Suppressor macrophage (primary cell): ENCODE results near the gene NOTCH2.

Experiments used
- DNase-seq, 4 experiments: peaks; one replicate each; pipeline ENCODE4 v3.0.0-alpha.2; 2020 to 2022

NOTCH2 gene

DNA sequence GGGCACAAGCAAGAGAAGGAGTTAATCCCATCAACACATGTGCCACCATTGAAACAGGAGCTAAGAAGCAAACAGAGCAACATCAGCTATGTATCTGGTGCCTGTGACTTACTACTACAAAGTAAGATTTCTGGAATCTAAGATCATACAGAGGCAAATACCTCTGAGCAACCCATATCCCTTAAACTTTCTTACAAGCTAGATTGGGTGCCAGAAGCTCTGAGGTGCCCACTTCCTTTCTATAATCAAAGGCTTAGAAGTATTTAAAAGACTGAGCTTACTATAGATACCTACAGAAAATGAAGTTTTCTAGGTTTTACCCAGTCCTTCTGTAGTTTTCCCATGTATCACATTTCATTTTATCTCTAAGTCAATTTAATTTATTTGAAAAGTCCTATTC is 128.8 kb downstream of the NOTCH2 start:
- DNase-seq, result no peak

GRCh38 chr1:119937198-119937597 is 132.3 kb downstream of the NOTCH2 start:
- no peak for DNase-seq

- DNase-seq, result no peak
These were observed 133.5 kb downstream of the NOTCH2 start for GRCh38 chr1:119935915-119936314.

DNA sequence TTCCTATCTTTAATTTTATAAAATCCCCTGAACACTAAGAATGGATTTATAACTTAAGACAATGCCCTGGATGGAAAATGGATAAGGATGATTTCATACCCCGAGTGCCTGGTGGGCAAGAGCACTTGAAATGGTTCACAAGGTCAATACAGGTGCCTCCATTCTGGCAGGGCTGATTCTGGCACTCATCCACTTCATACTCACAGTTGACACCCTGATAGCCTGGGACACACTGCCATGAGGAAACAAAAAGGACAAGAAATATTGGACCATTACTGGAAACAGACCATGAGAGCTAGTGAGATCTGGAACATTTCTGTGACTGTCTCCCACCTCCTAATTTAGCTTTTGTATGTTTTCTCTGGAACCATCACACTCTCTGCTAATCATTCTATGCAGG is 134.1 kb downstream of the NOTCH2 start:
- DNase-seq, result no peak

DNA sequence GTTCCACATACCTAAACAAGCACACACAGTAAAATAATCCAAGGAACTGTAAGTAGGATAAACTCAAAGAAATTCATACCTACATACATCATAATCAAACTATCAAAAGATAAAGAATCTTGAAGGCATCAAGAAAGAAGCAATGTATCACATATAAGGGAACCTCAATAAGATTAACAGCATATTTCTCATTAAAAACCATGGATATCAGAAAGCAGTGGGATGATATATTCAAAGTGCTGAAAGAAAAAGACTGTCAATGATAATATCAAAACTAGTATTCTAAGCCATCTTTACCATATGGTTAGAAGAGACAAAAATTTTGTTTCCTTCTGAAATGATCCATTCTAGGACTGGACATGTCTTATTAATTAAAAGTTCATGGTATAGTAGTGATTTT is 136.1 kb downstream of the NOTCH2 start:
- no peak for DNase-seq

GRCh38 chr1:119929643-119930315 is 139.7 kb downstream of the NOTCH2 start:
- no peak for DNase-seq

DNA sequence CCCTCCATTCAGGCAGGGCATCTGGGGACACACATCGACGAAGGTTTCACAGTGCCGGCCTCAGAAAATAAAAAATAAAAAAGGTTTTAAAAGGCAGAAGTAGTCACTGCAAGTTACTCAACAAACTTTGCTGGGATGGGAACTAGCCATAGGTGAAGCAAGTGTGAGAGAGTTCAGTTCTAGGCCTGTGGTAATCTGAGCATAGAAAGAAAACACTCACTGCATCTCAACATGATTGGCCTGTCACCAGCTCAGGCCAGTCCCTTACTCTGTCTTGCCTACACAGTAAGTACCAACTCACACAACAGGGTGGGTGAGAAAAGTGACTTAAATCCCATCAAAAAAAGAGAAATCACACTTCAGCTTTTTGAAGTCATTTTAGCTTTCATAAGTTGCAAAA is 142.9 kb downstream of the NOTCH2 start:
- DNase-seq, result no peak

GRCh38 chr1:119924948-119925898 is 144.2 kb downstream of the NOTCH2 start:
- no peak for DNase-seq

DNA sequence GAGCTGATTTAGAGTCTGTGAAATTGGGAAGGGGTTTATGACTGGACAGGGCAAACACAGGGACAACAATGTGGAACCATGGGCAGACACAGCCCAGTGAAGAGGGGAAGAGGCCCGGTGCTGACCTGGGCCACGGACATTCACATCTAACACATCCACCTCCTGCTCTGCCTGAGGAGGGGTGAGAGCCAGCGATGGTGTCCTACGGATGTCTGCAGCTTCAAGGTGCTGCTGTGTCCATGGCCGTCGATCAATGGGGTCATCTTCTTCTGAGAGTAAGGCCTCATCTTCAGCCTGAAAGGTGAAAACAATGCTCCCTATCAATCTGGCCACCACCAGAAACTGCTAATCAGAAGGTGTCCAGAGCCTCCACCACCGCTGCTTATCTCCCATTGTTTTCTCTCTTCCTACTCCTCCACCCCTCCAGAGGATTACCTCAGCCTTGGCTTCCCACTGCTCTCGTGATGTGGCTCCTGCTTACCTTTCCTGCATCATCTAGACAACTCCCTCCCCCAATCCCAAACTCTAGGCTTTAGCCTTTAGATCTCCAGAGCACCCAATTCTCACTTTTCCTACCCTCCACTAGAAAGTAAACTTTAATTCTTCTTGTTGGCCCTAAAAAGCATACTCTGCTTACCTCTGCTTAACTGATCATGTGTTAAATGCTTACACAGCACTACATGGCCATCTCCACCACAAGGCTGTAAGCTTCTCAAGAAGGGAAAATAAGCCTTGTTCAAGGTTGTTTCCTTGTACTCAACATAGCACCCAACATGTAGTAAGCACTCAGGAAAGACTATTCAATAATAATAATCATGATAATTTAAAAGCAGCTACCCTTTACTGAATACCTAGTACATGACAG is 149.1 kb downstream of the NOTCH2 start:
- no peak for DNase-seq

DNA sequence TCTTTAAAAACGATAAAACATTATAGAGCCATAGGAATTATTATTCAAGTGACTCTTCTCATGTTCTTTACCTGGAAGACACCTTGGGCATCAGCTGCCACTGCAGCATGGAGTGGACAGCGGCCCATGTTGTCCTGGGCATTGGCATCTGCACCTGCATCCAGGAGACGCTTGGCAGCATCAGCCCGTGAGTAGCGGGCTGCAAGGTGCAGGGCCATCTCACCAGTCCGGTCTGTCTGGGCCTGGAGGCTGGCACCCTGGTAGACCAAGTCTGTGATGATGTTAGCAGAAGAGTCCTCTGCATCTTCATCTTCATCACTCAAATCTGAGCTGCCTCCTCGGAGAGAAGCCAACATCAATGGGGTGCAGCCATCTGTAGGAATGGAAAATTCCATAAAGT is 150.2 kb downstream of the NOTCH2 start:
- no peak for DNase-seq

DNA sequence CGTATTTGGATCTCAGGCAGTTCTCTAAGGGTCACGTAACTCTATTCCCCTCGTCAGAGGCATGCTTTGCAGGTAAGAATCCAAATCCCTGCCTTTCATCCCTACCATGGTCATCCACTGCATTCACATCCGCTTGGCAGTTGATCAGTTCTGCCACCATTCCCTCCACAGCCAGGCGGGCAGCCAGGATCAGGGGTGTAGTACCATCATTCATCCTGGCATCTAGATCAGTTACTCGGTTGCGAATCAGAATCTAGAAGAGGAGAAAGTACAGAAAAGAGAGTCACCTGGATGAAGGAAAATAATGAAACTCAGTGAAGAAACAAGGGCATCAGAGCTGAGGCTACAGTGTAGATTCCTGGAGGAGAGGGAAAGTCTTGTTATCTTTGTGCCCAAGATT is 151.2 kb downstream of the NOTCH2 start:
- DNase-seq, result no peak

GRCh38 chr1:119917304-119918055 is 152.0 kb downstream of the NOTCH2 start:
- no peak for DNase-seq

- no peak for DNase-seq
These were observed 153.9 kb downstream of the NOTCH2 start for GRCh38 chr1:119915517-119915916.

DNA sequence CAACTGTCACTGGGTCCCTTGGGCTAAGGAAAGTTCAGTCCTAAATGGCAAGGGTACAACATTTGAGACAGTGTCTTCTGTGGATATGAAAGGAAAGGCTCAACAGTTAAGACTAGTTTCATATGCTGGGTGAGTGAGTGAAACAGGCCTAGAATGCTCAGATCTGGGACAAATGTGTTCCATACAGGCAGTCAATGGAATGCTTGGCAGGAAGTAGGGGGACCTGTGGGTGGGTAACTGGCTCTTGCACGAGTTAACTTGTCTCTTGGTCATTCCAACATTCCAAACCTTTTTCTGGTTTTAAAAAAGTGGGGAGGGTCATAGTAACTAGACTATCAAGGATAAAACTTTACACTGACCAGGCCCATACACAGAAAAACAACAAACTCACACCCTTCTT is 155.4 kb downstream of the NOTCH2 start:
- DNase-seq, result no peak

DNA sequence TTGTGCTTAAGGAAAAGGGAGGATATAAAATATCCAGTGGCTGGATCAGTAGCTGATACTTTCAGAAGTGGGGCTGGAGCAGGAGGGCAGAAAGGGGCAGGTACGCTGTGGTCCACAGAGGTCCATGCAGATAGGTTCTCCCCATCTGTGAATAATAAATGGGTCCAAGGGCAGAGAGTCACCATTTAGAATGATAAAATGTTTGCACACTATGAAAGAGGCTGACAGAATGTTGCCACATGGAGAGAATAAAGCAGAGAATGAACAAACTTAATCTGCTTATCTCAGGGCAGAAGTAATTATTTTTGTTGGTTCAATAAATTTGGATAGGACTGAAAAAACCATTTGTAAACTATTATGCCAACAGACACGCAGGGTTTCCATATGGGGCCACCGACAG is 156.5 kb downstream of the NOTCH2 start:
- DNase-seq, result no peak

- no peak for DNase-seq
These were observed 157.7 kb downstream of the NOTCH2 start for GRCh38 chr1:119911775-119912174.

- DNase-seq, result no peak
These were observed 158.8 kb downstream of the NOTCH2 start for GRCh38 chr1:119910618-119911017.

GRCh38 chr1:119909890-119910596 is 159.4 kb downstream of the NOTCH2 start:
- DNase-seq, result no peak

- no peak for DNase-seq
These were observed 160.8 kb downstream of the NOTCH2 start for GRCh38 chr1:119908661-119909060.

DNA sequence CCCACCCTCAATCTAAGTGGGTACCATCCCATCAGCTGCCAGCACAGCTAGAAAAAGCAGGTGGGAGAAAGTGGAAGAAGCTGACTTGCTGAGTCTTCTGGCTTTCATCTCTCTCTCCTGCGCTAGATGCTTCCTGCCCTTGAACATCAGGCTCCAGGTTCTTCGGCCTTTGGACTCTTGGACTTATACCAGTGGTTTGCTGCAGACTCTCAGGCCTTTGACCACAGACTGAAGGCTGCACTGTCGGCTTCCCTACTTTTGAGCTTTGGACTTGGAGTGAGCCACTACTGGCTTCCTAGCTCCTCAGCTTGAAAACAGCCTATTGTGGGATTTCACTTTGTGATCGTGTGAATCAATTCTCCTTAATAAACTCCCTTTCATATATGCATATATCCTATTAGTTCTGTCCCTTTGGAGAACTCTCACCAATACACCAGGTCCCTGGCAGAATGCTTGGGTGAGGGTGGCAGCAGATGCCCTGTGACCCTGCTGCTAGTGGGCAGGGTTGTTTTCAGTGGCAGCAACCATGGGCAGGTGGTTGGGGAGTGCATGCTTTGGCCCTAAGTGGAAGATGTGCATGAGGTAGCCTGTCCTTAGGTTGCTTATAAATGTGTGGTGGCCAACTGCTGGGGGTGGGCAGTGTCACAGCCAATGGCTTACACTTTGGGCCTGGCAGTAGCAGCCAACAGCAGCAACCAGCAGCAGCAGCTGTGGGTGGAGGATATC is 162.4 kb downstream of the NOTCH2 start:
- no peak for DNase-seq

GRCh38 chr1:119903443-119903835 is 166.0 kb downstream of the NOTCH2 start:
- no peak for DNase-seq
